T-helper 1 cell treated with Interleukin-12 subunit alpha and Interleukin-12 subunit beta and Interleukin-4 antibody, amounts not matched to agents 30 μg/mL and 1 μg/mL, for 36 hours (primary cell): ENCODE data around the gene CASP6.
A peak's percentile ranks its signal among the peaks of the same experiment; 100 is the strongest.

ENCODE experiments used
- H3K27ac Mint-ChIP-seq: one replicate; pipeline ENCODE4 v1.8.0; 2021; ENCODE audit warnings: mild to moderate bottlenecking, mixed read lengths
- H3K27me3 Mint-ChIP-seq: one replicate; pipeline ENCODE4 v1.8.0; 2021; ENCODE audit warnings: low read depth, mixed read lengths
- H3K36me3 Mint-ChIP-seq: one replicate; pipeline ENCODE4 v1.8.0; 2021; ENCODE audit warnings: low read depth, mixed read lengths
- H3K4me1 Mint-ChIP-seq: one replicate; pipeline ENCODE4 v1.8.0; 2021; ENCODE audit warnings: low read depth, mixed read lengths
- H3K4me3 Mint-ChIP-seq: one replicate; pipeline ENCODE4 v1.8.0; 2021; ENCODE audit warnings: mild to moderate bottlenecking, moderate library complexity, mixed read lengths
- H3K9me3 Mint-ChIP-seq: one replicate; pipeline ENCODE4 v1.8.0; 2021; ENCODE audit warnings: mixed read lengths

The CASP6 gene

GRCh38 chr4:109729718-109730618 lies 26.7 kb upstream of the CASP6 start, which contains the start of gene PLA2G12A:
Gene PLA2G12A, minus strand, starts transcription at chr4:109730070. Its CDS starts 261 bp downstream, at chr4:109729809.
- peak within 1 kb of the TSS; percentile 84 for H3K4me3 Mint-ChIP-seq
- H3K27me3 Mint-ChIP-seq, result no peaks in the 10 kb centered on the region
- H3K36me3 Mint-ChIP-seq, result peaks cover 6% of the 10 kb centered on the region
- no peaks in the 10 kb centered on the region for H3K9me3 Mint-ChIP-seq
- H3K27ac Mint-ChIP-seq, result peak within 1 kb of the TSS; percentile 50
- H3K4me1 Mint-ChIP-seq, result peaks cover 18% of the 10 kb centered on the region

DNA sequence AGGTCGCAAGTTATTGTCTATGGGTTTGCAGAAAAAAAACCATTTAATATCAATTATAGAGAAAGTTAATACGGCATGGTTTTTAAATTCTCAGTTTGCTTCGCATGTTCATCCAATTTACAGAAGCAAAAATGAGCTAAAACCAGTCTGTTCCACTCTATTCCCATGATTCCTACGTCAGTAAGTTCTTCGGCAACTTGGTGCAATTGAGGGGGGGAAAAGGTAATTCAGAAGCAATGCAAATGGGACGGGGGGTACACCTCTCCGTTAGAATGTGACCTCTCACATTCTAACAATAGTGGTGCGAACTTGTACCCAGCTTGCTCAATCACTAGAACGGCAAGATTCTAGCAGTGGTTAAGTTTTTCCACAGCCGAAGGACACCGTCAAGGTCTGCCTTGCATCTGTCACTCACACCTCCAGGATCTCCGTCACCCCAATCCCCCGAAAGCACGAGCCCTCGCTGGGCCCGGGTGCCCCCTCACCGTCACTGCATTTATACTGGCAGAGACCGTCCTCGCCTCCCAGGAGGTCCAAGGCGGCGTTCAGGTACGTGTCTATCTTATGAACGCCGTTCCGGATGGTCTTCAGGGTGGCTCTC lies 26.0 kb upstream of the CASP6 start:
- Mint-ChIP-seq H3K4me3 (peak overlapping the region; percentile 84), H3K4me1 (peaks cover 18% of the 10 kb centered on the region), H3K27me3 (no peaks in the 10 kb centered on the region), H3K36me3 (peaks cover 6% of the 10 kb centered on the region), H3K27ac (peak overlapping the region; percentile 45), H3K9me3 (no peaks in the 10 kb centered on the region)

DNA sequence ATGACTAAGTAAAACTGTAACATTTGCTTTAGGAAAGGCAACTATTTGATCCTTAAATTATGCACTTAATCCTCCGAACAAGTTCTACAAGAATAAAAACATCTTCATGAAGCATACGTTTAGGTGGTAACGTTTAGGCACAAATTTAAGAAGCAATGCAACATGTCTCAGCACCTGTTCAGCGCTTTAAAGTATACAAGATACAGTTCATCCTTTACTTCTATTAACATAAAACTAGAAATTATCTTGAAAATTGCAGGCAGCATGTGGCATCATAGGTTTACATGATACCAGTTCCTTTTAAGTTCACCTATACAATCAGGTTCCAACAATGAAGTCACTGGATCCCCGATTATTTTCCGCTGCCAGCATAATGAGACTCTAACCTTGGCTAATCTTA lies 25.1 kb upstream of the CASP6 start:
- Mint-ChIP-seq H3K27ac (no peak overlapping the region), H3K4me3 (peak overlapping the region; percentile 84), H3K36me3 (peaks cover 6% of the 10 kb centered on the region), H3K27me3 (no peaks in the 10 kb centered on the region), H3K4me1 (peaks cover 18% of the 10 kb centered on the region), H3K9me3 (no peaks in the 10 kb centered on the region)

- H3K36me3 Mint-ChIP-seq, result peaks cover 12% of the 10 kb centered on the region
- no peaks in the 10 kb centered on the region for H3K27me3 Mint-ChIP-seq
- no peaks in the 10 kb centered on the region for H3K9me3 Mint-ChIP-seq
- no peak overlapping the region for H3K4me3 Mint-ChIP-seq
- peaks cover 4% of the 10 kb centered on the region for H3K4me1 Mint-ChIP-seq
- no peak overlapping the region for H3K27ac Mint-ChIP-seq
Measured at GRCh38 chr4:109723110-109723509, 19.9 kb upstream of the CASP6 start.

GRCh38 chr4:109722357-109722756 lies 19.1 kb upstream of the CASP6 start:
- no peaks in the 10 kb centered on the region for H3K4me1 Mint-ChIP-seq
- no peaks in the 10 kb centered on the region for H3K27me3 Mint-ChIP-seq

DNA sequence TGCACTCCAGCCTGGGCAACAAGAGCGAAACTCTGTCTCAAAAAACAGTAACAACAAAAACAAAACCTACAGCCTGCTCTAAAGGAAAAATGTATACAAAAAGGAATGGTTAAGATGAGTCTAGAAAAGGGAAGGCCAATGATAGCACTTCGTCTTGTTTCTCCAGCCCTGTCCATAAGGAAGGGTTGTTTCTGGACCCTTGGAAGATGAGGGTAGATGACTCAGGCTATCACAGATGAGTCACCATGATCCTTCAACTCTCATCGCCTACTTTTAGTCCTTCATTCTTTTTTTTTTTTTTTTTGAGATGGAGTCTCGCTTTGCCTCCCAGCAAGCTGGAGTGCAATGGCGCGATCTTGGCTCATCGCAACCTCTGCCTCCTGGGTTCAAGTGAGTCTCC lies 17.8 kb upstream of the CASP6 start:
- H3K9me3 Mint-ChIP-seq, result no peaks in the 10 kb centered on the region
- H3K27ac Mint-ChIP-seq, result no peak overlapping the region
- no peaks in the 10 kb centered on the region for H3K27me3 Mint-ChIP-seq
- no peaks in the 10 kb centered on the region for H3K4me1 Mint-ChIP-seq
- H3K4me3 Mint-ChIP-seq, result no peak overlapping the region
- H3K36me3 Mint-ChIP-seq, result peaks cover 18% of the 10 kb centered on the region

More at GRCh38 chr4:109722357-109722756, 19.1 kb upstream of the CASP6 start:
- Mint-ChIP-seq H3K36me3 (peaks cover 11% of the 10 kb centered on the region), H3K27ac (no peak overlapping the region), H3K9me3 (no peaks in the 10 kb centered on the region), H3K4me3 (no peak overlapping the region)

DNA sequence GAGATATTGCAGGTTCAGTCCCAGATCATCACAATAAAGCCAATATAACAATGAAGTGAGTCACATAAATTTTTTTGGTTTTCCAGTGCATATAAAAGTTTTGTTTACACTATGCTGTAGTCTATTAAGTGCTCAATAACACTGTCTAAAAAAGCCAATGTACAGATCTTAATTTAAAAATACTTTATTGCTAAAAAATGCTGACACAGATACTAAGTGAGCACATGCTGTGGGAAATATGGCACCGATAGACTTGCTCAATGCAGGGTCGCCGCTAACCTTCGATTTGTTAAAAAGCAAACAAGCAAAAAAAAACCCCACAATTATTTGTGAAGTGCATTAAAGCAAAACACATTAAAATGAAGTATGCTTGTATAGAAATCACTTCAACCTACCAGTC lies 16.4 kb upstream of the CASP6 start:
- no peaks in the 10 kb centered on the region for H3K27me3 Mint-ChIP-seq
- no peaks in the 10 kb centered on the region for H3K9me3 Mint-ChIP-seq
- H3K36me3 Mint-ChIP-seq, result peaks cover 18% of the 10 kb centered on the region
- no peak overlapping the region for H3K27ac Mint-ChIP-seq
- H3K4me3 Mint-ChIP-seq, result no peak overlapping the region
- H3K4me1 Mint-ChIP-seq, result no peaks in the 10 kb centered on the region

- H3K9me3 Mint-ChIP-seq, result no peaks in the 10 kb centered on the region
- peaks cover 21% of the 10 kb centered on the region for H3K36me3 Mint-ChIP-seq
- H3K27me3 Mint-ChIP-seq, result no peaks in the 10 kb centered on the region
- no peaks in the 10 kb centered on the region for H3K4me1 Mint-ChIP-seq
- no peak overlapping the region for H3K27ac Mint-ChIP-seq
- no peak overlapping the region for H3K4me3 Mint-ChIP-seq
Measured at GRCh38 chr4:109718759-109719158, 15.5 kb upstream of the CASP6 start.

DNA sequence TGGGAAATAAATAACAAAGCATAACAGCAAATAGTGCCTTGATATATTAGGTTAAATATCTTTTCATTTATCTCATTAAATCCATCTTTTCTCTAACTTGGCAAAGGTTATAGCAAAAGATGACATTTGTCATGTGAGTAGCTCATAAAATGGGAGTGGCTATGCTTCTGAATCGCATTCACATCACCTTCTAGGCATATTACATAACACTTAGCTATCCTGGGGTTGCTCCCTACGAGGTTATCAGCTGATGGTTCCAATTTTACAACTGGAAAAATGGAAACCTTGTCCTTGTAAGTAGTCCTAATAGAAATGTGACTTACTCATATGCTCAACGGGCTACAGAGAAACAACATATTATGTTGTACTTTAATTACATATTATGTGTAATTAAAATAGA lies 10.3 kb upstream of the CASP6 start:
- peaks cover 16% of the 10 kb centered on the region for H3K36me3 Mint-ChIP-seq
- no peaks in the 10 kb centered on the region for H3K4me1 Mint-ChIP-seq

GRCh38 chr4:109708990-109709389 lies 5.7 kb upstream of the CASP6 start:
- no peaks in the 10 kb centered on the region for H3K9me3 Mint-ChIP-seq
- no peaks in the 10 kb centered on the region for H3K27me3 Mint-ChIP-seq
- no peak overlapping the region for H3K27ac Mint-ChIP-seq
- peaks cover 7% of the 10 kb centered on the region for H3K4me1 Mint-ChIP-seq
- H3K36me3 Mint-ChIP-seq, result peaks cover 9% of the 10 kb centered on the region
- H3K4me3 Mint-ChIP-seq, result no peak overlapping the region

More for the DNA sequence above, 10.3 kb upstream of the CASP6 start:
- no peak overlapping the region for H3K4me3 Mint-ChIP-seq
- no peaks in the 10 kb centered on the region for H3K9me3 Mint-ChIP-seq
- H3K27me3 Mint-ChIP-seq, result no peaks in the 10 kb centered on the region
- H3K27ac Mint-ChIP-seq, result no peak overlapping the region

DNA sequence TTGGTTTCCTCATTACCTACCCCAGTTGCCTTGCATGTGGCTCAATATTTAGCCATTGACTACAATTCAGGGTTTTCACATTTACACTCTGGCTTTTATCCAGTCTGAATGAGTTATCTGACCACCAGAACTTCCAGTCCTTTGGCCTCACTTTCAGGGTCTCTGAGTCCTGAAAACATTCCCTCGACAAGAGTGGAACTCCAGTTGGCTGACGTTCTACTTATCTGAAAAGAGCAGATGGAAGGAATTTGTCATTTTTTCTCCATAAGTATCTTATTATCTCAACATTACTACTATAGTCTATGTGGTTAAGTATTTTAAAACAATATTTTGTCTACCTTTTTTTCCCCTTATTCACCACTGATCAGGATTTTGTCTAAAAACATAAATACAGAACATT lies 5.2 kb upstream of the CASP6 start:
- H3K4me1 Mint-ChIP-seq, result peaks cover 13% of the 10 kb centered on the region
- H3K9me3 Mint-ChIP-seq, result no peaks in the 10 kb centered on the region
- H3K27ac Mint-ChIP-seq, result no peak overlapping the region
- H3K27me3 Mint-ChIP-seq, result no peaks in the 10 kb centered on the region
- H3K4me3 Mint-ChIP-seq, result no peak overlapping the region
- H3K36me3 Mint-ChIP-seq, result peaks cover 9% of the 10 kb centered on the region

- no peaks in the 10 kb centered on the region for H3K9me3 Mint-ChIP-seq
- H3K4me3 Mint-ChIP-seq, result peak overlapping the region; percentile 92
- peak overlapping the region; percentile 77 for H3K27ac Mint-ChIP-seq
- H3K27me3 Mint-ChIP-seq, result no peaks in the 10 kb centered on the region
- peaks cover 30% of the 10 kb centered on the region for H3K4me1 Mint-ChIP-seq
- H3K36me3 Mint-ChIP-seq, result peaks cover 18% of the 10 kb centered on the region
Measured at GRCh38 chr4:109703664-109704361, 568 bp upstream of the CASP6 start.

GRCh38 chr4:109701566-109702410 lies 1.5 kb downstream of the CASP6 start:
- Mint-ChIP-seq H3K4me3 (peak overlapping the region; percentile 92), H3K27me3 (no peaks in the 10 kb centered on the region), H3K9me3 (no peaks in the 10 kb centered on the region), H3K4me1 (peaks cover 40% of the 10 kb centered on the region), H3K36me3 (peaks cover 26% of the 10 kb centered on the region), H3K27ac (peak overlapping the region; percentile 93)
